COR-L47 (cell line): ENCODE measurements around the gene ACP2.

Experiments used
- DNase-seq: peaks from one replicate; lab custom pipeline; 2025; lab: John Stamatoyannopoulos, UW

The ACP2 gene

DNA sequence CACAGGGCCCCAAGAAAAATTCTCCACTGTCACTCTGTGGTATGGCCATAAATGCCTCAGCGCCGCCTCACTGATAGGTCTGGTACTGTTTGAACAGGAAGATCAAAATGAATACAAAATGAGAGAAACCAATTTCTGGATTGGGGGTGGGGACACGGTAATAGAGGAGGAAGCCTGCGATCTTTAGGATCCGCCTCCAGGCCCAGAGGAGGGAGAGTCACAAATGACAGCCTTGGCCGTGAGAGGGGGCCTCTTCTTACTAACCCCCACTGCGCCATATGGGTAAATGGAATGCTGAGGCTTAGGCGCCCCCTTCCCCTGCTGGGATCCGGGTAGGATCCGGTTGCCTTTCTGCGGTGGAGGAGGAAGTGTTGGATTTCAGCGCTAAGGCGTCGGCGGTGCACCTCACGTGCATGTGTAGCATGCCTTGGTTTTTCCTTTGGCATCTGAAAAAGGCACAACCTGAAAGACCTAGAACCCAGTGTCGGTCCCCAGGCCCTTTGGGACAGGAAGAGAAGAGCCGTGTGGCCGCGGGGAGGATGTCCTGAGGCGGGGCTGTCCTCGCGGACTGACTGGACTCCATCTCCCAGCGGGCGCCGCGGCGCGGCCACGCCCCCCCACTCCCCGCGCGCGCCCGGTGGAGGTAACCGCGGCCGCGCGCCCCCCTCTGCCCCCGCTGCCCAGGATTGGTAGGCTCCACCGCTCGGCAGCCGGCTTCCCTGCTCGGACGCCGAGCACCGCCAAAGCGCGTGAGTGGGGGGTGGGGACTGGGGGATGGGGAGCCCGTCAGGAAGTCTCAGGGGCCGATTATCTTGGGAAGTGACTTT is 20.6 kb upstream of the ACP2 start:
- DNase-seq = peak; percentile 91

DNA sequence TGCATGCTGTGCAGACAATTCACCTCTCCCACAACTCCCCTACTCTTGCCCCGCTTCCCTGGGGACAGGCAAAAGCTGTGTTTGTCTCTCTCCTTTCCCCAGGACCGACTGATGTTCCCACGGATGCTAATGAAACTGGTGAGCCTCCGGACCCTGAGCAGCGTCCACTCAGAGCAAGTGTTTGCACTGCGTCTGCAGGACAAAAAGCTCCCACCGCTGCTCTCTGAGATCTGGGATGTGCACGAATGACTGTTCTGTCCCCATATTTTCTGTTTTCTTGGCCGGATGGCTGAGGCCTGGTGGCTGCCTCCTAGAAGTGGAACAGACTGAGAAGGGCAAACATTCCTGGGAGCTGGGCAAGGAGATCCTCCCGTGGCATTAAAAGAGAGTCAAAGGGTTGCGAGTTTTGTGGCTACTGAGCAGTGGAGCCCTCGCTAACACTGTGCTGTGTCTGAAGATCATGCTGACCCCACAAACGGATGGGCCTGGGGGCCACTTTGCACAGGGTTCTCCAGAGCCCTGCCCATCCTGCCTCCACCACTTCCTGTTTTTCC is 19.9 kb upstream of the ACP2 start:
- no peak for DNase-seq

DNA sequence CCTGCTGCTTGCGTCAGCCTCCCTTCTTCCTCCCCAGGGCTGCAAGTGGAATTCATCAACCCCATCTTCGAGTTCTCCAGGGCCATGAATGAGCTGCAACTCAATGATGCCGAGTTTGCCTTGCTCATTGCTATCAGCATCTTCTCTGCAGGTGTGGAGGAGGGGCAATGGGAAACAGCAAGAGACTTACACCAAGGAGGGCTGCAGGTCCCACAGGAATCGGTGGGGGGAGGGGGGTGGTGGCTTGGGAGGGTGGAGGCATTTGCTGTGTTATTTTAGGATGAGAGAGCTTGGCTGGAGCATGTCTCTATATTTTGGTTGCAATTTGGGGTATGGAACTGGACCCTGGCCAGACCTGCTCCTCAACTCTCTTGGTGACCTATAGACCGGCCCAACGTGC is 19.3 kb upstream of the ACP2 start:
- DNase-seq = no peak

- no peak for DNase-seq
Measured at GRCh38 chr11:47264521-47264920, 15.9 kb upstream of the ACP2 start.

- DNase-seq = no peak
Measured at GRCh38 chr11:47264119-47264518, 15.5 kb upstream of the ACP2 start.

- no peak for DNase-seq
Measured at GRCh38 chr11:47261291-47261800, 12.7 kb upstream of the ACP2 start.

DNA sequence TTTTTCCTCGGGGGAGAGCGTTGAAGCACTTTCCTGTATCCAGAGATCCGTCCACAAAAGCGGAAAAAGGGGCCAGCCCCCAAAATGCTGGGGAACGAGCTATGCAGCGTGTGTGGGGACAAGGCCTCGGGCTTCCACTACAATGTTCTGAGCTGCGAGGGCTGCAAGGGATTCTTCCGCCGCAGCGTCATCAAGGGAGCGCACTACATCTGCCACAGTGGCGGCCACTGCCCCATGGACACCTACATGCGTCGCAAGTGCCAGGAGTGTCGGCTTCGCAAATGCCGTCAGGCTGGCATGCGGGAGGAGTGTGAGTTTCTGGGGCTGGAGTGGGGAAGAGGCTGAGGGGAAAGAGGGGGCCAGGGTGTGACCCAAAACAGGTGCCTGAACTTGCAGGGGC is 11.8 kb upstream of the ACP2 start:
- no peak for DNase-seq

DNA sequence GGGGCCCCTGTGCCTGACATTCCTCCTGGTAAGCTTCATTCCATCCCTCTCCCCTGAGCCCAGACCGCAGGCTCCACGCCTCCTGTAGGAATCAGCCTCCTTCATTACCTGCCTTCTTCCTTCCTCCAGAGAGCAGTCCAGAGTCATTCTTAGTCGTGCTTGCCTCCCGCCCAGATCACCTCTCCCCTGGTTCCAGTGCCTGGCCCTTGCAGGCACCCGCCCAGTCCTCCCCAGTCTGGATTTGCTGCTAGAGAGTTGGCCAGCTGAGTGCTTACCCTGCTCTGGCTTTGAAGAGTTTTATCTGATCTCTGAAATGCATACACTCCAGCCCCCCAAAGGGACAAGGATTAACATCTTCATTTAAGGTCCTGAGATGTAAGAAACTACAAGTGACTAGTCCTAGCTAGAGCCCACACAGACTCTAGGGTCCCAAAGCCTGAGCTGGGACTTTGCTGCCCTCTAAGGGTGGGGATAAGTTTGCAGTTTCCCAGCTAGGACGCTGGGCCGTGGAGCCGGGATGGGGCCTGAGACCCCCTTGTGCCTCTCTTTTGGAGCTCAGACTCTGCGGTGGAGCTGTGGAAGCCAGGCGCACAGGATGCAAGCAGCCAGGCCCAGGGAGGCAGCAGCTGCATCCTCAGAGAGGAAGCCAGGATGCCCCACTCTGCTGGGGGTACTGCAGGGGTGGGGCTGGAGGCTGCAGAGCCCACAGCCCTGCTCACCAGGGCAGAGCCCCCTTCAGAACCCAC is 10.8 kb upstream of the ACP2 start:
- DNase-seq = no peak

DNA sequence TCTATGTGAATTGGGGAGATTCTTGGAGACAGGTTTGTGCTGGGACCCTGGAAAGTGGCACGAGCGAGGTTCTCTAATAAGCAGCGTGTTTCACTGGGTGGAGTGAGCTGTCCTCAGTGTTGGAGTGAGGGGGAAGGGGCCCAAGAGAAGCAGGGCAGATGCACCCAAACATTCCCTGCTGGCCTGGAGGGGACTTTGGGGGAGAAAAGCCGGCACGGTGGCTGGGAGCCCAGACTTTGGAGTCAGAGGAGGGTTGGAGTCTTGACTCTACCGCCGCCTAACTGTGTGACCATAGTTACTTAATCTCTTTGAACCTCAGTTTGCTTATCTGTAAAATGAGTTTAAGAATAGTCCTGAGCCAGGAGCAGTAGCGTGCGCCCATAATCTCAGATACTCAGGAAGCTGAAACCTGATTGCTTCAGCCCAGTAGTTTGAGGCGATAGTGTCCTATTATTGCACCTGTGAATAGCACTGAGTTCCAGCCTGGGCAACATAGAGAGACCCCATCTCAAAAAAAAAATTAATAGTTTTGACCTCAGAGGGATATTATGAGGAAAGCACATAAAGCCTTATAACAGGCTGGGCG is 9.8 kb upstream of the ACP2 start:
- DNase-seq = no peak

DNA sequence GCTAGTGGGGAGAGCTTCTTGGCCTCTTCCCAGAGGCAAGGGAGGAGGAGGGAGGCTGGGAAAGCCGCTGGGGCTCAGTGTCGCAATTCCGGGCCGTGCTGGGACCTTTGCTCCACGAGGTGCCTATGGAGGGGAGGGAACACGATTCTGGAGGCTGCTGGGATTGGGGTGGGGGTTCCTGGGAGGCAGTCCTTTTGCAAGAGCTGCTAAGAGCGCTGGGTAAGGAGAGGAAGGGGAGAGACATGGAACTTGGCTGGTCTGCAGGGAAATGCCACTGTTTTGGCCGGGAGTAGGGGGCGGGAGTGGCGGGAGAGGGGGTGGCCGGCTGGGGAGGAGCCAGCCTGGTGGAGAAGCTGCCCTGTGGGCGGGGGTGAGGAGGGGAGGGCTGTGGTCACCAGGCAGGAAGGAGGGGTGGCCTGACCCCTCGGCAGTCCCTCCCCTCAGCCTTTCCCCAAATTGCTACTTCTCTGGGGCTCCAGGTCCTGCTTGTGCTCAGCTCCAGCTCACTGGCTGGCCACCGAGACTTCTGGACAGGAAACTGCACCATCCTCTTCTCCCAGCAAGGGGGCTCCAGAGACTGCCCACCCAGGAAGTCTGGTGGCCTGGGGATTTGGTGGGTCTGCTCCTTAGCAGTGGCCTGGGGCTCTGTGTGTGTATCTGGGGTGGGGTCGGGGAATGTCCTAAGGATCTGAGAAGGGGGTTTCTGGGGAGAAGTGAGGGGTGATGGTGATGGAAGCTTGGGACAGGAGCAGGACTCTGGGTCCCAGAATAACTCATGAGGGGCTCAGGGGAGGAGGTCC is 9.1 kb upstream of the ACP2 start, which contains the start of gene NR1H3:
NR1H3 (plus strand) TSS at position 480 of the 800 bp plus-strand sequence. CDS start 1,221 bp downstream, outside the sequence.
- peak; percentile 30 for DNase-seq

- no peak for DNase-seq
Measured at GRCh38 chr11:47257177-47257516, 8.5 kb upstream of the ACP2 start.

DNA sequence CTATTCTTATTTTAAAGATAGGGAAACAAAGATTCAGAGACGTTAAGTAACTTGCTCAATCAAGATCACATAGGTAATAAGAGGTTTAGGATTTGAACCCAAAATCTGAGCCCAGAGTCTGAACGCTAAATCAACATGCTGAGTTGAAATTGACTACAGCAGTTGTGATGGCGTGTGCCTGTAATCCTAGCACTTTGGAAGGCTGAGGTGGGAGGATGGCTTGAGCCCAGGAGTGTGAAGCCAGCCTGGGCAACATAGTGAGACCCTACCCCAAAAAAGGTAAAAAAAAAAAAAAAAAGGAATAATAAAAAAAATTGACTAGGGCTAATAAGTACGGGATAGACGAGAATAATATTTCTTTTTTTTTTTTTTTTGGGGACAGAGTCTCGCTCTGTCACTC is 7.8 kb upstream of the ACP2 start:
- no peak for DNase-seq

GRCh38 chr11:47254386-47254785 is 5.8 kb upstream of the ACP2 start:
- no peak for DNase-seq

DNA sequence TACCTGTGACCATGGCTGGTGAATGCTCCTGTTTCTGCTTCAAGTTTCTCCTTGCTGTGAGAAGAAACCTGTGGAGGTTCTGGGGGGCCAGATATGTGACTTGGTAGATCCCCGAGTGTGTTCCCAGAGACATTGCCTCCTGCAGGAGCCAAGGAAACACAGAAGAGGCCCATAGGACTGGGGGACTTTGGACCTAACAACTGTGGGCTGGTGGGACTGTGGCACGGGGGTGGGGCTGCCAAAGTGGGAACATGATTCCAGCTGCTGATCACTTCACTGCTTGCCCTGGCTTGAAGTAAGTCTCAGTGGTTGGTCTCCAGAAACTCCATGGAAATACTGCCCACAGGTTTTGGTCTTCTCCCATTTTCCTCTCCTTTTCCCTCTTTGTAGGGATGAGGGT is 5.0 kb upstream of the ACP2 start:
- DNase-seq = no peak

GRCh38 chr11:47251751-47252150 is 3.1 kb upstream of the ACP2 start:
- no peak for DNase-seq

DNA sequence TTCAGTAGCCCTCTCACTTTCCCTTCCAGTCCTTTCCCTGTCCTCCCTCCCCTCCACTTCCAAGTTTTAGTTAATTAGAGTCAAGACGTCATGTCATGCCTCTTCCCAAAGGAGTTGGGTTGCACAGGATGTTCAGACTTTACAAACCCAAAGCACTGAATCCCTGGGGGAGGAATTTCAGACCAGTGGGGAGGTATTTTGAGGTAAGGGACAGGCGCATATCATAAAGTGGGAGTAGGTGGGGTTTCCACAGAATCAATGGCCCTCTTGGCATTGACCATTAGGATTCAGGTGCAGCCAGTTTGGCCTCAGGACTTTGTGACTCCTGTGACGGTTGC is 733 bp upstream of the ACP2 start:
- DNase-seq = no peak

GRCh38 chr11:47248304-47248663 is 330 bp downstream of the ACP2 start:
- no peak for DNase-seq

DNA sequence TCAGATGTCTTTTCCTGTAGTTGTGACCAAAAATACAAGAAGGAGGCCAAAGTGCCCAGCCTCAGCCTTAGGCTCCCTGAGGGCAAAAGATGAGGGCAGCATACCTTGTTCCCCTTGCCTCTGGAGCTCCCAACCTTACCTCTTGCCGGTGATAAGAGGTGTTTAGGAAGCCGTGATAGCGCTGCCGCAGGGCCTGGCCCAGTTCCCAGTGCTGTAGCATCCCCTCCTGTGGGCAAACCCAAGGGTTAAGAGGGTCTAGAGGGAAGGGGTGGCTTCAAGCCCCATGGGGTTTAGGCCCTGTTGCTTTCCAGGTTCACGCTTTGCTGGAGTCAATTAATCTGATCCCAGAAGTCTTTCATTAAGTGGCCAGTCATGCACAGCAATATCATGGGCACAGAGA is 1.1 kb downstream of the ACP2 start:
- DNase-seq = no peak

- DNase-seq = no peak
Measured at GRCh38 chr11:47245611-47246357, 2.8 kb downstream of the ACP2 start.

GRCh38 chr11:47244448-47245350 is 3.9 kb downstream of the ACP2 start:
- no peak for DNase-seq
